NOMO-1 (cell line): ENCODE results near the gene PPFIBP2.
"Not testable (repeated sequence)": the region's sequence is repeated elsewhere in the genome, so short reads cannot be mapped to it uniquely, and the experiment has no call there.

Experiments
- DNase-seq, 2 experiments: peaks; one replicate each; lab custom pipeline; 2025; ENCODE audit not compliant: unreplicated experiment in 2 of 2; lab: John Stamatoyannopoulos, UW

The PPFIBP2 gene

DNA sequence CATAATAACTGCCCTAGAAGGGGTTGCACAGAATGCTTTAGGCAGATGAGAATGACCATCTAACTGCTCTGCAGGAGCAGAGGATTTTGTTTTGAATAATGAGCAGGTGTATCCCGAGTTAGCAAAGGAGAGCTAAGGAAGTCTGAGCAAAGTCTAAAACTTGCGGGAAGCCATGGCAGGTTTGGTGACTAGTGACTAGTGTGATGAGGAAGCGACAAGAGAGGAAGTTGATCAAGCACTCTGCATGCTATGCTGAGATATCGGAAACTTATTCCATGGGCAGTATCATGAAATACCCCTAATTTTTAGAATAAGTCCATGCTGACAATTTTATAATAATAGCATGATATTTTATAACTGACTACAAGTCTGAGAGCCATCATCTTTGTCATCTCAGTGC is 15.6 kb upstream of the PPFIBP2 start:
- DNase-seq = peak; percentile 27 to 69

DNA sequence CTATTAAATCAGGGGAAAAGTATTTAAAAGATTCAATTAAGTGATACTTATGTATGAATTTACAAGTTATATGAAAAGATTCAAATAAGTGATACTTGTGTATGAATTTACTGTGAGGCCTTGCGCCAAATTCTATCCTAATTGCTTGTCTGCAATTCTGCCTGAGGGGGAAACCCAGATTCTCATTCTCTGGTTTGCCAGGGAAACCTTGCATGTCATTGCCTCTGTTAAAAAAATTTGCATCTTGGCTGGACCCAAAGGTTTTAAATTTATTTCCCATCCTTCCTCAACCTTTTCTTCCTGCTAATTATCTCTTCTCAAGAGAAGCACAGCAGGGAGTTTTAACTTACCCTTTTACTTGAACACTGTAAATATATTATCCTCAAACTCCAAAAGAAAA is 14.7 kb upstream of the PPFIBP2 start:
- no peak for DNase-seq

DNA sequence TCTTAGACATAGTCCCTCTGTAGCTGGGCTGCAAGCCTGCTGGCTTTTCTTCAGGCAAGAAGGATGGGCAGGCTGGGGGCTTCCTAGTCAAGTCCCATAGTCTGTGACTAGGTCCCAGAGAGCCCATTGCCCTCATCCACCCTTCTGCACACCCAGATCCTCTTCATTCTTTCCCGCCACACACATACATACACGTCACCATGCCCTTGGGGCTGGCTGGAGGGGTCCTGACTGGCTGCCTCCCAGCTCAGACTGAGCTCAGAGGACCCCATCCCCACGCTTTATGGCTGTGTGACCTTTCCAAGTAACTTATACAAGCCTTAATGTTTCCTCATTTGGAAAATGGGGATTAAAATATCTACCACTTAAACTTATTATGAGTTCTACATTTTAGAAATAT is 13.5 kb upstream of the PPFIBP2 start:
- DNase-seq = no peak

DNA sequence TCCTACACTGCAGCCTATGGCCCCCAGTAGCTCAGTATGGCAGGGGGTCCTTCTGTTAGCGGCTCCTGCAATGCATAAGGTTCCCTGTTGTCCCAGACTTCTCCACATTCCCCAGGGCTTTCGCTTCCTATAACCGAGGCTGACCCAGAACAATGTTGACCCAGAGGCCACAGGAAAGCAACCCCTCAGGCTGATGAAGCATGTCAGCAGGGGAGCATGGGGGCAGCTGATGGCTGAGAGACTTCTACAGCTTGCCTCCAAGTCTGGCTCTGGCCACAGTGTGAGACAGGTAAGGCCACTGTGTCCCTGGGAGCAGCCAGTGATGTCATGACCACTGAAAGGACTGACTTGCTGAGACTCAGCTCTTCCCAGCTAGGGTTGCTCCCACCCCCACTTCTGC is 12.5 kb upstream of the PPFIBP2 start:
- no peak for DNase-seq

DNA sequence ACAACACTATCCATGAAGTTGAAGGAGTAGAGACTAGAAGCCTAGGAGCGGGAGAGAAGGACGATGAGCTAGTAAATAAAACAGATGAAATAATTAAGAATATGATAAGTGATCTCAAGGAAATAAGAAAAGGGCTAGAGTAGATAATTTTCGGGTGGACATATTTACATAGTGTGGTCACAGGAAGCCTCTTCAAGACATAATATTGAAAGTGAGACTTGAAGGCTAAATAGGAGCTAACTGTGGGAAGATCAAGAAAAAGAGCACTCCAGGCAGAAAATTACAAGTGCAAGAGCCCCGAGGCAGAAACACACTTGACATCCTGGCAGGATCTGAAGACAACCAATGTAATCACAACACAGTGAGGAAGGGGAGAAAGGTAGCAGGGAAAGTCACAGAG is 11.9 kb upstream of the PPFIBP2 start:
- DNase-seq = no peak

DNA sequence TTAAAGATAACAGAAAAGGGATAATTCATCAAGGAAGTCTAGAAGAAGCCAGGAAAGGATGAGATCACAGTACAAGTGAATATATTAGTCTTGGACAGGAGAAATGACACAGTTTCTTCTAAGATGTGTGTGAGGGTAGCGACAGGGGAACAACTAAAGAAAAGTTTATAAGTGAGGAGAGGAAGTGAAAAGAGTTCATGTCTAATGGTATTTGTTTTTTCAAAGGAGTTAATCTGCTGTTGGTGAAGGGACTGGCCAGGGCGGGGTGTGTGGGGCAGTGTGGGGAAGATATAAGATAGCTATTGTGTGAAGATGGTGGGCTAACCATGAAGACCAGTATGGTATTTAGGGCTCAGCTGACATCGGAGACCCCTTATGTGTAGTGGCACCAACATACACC is 7.6 kb upstream of the PPFIBP2 start:
- DNase-seq = no peak

DNA sequence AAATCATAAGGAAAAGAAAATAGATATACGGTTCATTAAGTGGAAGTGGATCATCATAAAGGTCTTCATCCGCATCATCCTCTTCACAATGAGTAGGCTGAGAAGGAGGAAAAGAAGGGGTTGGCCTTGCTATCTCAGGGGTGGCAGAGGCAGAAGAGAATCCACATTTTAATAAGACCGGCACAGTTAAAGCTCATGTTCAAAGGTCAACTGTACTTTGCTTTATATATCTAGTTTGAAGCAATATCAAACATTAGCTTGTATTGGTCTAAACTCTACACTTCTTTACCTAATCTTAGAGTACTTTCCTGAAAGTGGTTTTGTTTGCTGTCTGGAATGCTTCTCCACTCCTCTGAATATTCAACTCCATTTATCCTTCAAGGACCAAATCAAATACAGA is 5.7 kb upstream of the PPFIBP2 start:
- DNase-seq = no peak

DNA sequence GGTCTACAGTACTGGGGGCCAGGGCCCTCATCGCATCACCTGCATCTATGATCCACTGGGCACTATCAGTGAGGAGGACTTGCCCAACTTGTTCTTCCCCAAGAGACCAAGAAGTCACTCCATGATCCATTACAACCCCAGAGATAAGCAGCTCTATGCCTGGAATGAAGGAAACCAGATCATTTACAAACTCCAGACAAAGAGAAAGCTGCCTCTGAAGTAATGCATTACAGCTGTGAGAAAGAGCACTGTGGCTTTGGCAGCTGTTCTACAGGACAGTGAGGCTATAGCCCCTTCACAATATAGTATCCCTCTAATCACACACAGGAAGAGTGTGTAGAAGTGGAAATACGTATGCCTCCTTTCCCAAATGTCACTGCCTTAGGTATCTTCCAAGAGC is 3.8 kb upstream of the PPFIBP2 start:
- DNase-seq = no peak

DNA sequence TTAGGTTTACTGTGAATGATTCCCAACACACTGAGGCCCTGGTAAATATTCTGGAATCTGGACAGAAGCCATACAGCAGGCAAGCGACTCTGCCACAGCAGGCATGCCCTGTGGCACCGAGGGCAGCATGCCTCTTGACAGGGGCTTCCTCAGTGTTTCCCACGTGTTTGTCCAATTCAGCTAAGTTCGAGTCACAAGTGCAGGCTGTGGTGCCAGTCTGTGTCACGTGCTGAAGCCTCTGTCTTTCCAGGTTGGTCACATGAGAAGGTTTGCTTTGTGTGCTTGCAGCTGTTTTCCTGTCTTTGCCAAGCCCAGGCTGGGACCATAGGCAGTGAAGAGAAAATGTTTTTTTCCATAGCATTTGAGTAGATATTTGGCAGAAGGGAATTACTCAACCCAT is 2.4 kb upstream of the PPFIBP2 start:
- DNase-seq = no peak

DNA sequence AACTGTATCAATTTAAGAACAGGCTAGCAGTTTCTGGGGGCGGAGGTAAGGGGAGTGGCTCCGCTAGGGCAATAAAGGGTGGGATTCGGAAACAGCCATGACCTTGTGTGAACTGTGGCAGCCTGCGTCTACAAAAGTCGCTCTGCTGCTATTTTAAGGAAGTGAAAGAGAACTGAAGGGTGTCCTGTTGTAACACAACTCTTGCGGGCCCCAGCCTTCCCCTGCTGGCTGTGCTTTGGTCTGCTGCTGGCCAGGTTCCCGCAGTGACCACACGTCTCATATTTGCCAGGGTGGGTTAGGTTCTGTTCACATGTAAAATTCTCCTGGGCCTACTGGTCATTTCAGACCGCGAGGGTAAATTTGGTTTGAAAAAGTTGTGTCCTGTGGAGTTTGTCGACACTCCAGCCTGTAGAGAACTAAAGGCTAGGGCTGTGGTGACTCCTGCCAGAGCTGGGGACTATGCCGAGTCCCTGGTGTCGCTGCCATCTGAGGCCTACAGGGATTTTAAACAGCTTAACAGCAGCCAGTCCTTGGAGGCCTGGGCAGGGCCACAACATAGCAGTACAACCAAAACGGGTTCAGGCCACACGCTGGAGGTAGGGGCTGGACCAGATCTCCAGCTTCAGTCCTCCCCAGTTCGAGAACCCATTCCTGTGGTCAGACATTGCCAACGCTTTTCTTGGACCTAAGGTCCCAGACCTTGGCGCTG is 1.1 kb upstream of the PPFIBP2 start:
- DNase-seq = peak; percentile 88 to 94

DNA sequence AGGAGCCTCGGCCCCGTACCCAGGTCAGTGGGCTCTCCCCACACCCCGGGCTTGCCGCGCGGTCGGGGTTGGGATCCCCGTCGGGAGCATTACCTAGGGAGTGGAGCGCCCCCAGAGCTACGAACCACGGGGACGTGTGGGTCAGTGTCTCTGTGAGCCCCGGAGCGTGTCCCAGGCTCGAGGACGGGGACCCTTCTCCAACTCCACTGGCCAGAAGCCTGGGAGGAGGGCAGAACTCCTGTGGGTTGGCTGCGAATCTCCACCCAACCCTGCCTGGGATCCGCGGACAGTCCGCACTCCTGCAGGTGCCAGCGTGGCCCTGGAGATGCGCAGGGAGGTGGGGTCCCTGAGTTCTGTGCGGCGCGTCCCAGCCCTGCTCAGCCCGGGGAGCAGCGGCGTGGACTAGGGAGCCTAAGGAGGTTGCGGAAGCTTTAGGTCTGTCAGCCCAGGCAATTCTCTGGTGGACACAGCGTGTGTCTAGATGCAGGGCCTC is 346 bp downstream of the PPFIBP2 start:
- DNase-seq = peak in 1 of 2 experiments; percentile 30

DNA sequence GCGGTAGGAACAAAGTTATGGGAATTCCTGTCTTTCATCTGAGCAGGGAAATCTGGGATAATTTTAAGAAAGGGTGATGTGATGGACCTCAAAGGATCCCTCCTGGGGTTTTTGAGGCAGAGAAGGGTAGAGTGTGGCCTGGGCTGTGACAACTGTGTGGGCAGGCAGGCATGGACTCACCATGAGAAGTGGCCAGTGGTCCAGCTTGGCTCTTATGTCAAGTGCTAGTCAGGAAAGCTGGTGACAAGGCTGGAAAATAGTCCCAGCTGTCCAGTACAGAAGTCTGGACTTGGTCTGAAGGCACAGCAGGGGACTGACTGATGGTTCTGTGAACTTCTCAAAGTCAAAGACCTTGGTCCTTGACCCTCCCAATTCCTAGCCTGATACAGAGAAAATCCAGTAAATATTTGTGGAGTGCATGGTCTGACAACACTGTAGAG is 1.7 kb downstream of the PPFIBP2 start:
- no peak for DNase-seq

DNA sequence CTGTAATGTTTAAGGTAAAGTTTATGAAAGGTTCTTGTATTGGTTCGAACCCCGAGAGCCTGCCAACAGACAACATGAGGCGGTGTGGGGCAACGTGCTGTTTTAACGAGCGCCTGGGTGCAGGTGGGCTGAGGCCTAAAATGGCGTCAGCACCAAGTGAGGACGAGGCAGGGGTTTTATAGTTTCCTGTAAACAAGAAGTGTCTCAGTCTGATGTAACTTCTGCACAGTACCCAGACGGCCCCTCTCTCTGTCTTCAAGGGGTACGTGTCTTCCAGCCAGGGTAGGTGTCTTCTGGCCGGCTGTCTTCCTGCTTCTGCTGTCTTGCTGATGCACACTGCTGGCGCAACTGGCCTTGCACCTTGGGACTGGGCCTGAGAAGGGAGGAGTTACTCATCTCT is 2.7 kb downstream of the PPFIBP2 start:
- DNase-seq = peak; percentile 18 to 25

DNA sequence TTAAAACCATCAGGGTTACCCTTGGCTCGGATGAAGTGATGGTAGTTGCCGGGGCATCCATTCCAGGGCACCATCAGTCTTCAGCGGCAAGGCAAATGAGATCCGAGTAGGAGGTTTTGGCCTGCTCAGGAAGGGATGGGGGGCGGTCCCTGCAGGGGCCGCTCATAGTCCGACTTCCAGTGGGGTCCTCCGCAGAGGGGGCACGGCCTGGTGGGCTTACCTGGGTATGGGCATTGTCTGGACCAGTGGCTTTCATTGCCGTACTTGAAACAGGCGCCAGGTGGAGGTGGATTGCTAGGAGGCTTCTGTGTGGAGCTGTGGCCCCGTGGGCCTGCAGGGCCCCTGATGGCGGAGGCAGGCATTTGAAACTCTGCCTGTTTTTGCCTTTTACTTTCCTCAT is 3.9 kb downstream of the PPFIBP2 start:
- not testable (repeated sequence) for DNase-seq

DNA sequence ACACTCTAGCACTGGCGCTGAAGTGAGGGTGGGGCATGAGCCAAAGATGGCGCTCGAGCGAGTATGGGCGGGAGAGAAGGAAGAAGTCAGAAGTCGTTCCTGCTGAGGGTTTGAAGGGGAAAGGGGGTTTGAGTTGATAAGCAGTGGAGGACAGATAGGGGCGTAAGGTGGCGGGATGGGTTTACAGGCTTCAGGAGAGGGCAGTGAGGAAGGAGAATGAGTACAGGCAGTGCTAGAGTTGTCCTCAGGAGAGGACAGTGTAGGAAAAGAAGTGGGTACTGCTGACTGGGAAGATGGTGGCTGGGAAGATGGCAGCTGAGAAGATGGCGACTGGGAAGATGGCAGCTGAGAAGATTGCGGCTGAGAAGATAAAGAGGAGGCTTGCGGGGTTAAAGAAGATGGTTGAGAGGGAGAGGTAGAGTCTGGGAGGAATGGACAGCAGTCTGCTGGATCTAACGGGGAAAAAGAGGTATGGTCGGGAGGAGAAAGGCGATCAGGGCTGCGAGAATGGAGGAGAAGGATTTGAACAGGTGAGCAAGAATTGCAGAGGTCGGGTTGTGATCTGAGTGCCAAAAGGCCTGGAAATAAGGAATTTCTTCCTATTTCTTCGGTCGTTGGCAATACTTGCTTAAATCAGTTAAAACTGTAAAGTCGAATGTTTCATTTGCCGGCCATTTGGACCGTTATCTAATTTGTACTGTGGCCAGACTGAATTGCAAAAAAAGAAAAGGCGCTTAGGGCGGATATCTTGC is 5.2 kb downstream of the PPFIBP2 start:
- DNase-seq = no peak

DNA sequence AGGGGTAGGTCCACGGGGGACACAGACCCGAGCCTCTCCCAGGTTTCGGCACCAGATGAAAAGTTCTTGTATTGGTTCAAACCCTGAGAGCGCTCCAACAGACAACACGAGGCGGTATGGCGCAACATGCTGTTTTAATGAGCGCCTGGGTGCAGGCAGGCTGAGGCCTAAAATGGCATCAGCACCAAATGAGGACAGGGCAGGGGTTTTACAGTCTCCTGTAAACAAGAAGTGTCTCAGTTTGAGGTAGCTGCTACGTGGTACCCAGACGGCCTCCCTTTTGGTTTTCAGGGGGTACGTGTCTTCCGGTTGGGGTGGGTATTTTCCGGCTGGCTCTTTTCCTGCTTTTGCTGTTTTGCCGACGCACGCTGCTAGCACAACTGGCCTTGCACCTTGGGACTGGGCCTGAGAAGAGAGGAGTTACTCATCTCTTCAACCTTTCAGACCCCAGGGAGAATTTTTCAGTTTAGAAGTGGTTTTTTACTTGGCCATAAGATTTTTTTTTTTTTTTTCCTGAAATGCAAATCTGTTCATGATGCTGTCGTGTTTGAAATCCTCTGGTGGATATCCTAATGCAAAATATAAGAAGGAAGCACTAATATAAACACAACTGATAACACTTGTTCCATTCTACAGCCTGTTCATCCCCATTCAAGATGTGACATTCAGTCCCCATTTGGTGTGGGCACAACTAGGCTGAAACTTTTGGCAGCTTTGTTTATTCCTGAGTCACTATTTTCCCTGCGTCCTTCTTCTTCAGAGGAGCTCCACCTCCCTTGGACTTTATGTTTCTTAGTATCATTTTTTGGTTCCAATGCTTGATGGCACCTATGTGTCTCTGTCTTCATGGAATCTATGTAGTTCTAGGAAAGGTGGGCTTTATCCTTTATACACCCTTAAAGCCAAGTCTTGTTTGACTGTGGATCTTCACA is 6.5 kb downstream of the PPFIBP2 start:
- DNase-seq = no peak

DNA sequence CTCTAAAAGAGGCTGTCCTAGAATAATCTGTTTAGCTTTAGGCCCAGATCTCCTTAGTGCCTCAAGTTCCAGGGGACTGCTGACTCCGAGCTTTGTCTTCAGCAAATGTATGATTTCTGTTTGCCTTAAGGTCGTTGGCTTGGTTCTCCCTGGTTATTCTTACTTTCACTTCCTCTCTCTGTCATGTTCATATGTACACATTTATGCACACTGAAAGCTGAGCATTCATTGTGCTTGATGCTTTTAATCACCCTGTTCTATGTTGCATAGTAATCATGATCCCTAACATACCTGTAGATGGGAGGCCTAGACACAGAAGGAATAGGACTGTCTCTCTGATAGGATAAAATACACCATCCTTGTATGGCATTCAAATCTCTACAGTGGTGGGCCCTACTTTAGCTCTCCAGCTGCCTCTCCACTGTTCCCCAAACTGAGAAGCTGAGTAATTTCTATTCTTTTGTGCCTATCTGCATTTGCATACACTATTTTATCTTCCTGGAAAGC is 7.2 kb downstream of the PPFIBP2 start:
- DNase-seq = peak; percentile 36 to 87

DNA sequence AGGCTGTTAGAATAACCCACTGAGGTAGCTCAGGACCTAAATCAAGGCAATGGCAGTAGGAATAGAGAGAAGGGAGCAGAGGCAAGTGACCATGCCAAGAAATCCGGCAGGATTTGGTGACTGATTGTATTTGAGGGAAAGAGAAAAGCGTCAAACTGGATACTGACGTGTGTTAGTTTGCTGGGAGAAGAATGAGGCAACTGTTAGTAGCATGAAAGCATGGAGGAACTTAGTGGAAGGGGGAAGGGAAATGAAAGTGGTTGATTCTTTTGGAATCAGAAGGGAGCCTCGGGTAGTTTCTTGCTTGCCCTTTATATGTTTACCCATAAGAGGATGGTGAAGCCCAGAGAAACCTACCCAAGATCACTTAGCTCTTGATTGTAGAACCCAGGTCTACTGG is 8.3 kb downstream of the PPFIBP2 start:
- DNase-seq = peak; percentile 44 to 65

DNA sequence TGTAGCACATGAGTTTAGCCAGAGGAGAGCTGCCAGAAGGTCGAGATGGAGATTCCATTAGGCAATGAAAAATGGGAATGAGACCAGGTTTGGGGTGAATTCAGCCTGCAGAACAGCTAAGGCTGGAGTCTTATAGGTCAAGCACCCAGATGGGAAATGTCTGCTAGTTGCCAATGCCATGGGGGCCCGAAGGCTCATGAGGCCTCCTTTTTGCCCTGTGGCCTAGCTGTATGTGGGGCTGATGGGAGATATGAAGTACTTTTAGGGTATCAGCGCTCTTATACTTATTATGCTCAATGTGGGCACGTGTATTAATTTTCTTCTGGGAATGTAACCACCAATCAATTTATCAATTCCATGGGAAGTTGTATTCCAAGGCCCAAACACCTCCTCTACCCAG is 8.7 kb downstream of the PPFIBP2 start:
- DNase-seq = no peak

DNA sequence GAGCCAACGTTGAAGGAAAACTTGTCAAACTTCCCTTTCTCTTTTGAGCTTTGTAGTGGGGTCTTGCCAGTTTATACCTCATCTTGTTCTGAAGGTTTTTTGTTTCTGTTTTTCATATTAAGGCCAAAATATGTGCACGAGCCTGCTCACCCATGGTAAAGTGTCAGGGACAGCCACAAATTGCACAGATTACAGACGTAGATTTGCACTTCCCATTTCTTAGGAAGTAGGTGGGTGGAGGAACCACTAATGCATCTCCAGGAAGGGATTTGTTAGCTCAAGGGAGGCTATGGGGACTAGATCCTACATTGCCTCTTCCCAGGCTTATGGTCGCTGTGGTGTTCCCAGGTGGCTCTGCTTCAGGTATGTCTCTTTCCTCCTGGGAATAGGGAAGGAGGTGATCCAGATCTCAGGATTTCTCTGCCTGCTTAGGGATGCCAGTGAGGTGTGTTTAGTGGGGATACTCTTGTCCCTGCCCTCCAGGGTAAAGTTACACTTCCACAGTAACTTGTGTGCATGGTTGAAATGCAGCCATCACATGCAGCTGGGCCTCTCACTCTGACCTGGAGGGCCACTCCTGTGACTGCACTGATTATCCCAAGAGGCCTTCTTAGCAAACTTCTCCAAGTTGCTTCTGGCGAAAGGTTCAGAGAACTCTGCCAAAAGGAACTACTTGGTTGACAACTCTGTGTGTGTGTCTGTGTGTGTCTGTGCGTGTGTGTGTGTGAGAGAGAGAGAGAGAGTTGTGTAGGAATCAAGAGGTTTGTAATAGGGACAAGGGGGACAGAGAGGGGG is 9.8 kb downstream of the PPFIBP2 start:
- DNase-seq = no peak
